ENCODE data around the gene EPHA4.

DNA sequence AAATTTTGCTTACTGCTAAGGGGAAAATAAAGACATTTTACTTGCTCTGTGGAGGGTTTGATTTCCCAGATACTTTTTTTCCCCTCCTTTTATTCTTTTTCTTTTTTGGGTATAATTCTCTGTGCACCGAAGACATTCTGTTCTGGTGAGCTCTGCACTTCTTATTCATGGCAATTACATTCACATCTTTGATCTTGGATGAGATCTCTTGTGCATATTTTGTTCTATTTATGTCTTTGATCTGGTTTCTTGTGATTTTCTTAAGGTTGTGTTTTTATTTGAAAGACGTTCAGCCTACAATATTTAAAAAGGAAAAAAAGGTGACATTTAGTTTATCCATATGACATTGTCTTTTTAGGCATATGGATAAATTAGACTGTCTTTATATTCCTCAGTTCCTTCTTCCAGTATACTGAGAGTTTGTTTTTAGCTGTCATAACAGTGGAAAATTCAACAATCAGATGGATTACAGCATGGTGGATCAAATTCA lies 33.7 kb upstream of the EPHA4 start:
- TF ChIP-seq GATA2 (IDR thresholded peaks at IDR 0.05; ENCODE audit: low read depth, low read length) (no peak), GATA3 (IDR thresholded peaks at IDR 0.05; ENCODE audit: low read depth, low read length) (no peak)
